Suppressor macrophage treated with lipopolysaccharide for 1 hour (primary cell): ENCODE measurements around the gene LIPC.
A peak's percentile ranks its signal among the peaks of the same experiment; 100 is the strongest.

Experiments used
- DNase-seq, 3 donors: peaks; one replicate each; pipeline ENCODE4 v3.0.0-alpha.2; 2020 to 2022

Gene LIPC

DNA sequence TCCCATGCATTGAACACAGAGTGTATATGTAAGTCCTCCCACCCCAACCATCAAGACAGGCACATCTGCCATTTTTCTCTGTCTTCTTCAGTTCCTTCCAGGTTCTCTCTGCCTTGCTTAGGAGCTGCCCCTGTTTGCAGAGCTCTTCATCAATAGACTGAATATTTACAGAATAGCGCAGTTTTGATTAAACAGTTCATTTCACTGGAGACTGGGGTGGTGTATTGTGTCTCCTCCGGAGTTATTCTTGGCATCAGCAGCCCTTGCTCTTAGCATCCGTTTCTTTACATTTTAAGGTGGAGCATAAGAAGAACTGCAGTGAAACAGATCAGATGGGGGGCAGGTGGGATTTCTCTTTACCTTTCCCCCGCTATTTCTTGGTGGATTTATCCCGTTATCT, 87.7 kb downstream of the LIPC start:
- DNase-seq: no peak

DNA sequence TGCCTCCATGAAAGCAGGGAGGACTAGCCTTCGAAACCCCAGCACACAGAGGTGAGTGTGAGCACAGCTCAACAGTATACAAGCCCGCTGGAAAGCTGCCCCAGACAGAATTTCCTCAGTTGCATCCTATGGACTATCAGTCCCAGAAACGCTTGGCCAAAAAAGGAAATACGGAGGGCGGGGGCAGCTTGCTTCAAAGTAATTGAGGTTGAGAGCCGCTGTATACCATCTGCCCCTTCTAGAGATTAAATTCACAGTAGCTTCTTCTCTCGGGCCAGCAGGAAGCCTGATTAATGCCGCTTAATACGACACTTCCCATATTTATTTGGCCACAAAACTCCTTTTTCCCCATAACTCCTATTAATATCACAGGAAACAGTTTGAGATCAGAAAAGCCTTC, 88.7 kb downstream of the LIPC start:
- peak; percentile 44 to 55 (median 53) for DNase-seq

DNA sequence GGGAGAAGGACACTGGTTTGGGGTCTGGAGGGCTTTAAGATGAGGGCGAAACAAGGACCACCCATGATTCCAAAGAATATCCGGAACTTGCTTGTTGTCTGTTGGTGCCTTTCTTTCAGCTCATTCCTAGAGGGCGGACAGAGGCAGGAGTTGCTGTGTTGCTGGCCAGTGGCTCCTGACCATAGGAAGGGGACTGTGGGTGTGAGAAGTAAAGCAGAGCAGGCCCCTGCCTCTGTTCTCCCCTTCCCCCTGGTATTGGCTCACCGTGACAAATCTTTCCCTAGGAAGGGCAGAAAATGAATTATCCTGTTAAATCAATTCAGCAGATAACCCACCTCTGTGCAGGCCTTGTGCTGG, 89.1 kb downstream of the LIPC start:
- DNase-seq: no peak

DNA sequence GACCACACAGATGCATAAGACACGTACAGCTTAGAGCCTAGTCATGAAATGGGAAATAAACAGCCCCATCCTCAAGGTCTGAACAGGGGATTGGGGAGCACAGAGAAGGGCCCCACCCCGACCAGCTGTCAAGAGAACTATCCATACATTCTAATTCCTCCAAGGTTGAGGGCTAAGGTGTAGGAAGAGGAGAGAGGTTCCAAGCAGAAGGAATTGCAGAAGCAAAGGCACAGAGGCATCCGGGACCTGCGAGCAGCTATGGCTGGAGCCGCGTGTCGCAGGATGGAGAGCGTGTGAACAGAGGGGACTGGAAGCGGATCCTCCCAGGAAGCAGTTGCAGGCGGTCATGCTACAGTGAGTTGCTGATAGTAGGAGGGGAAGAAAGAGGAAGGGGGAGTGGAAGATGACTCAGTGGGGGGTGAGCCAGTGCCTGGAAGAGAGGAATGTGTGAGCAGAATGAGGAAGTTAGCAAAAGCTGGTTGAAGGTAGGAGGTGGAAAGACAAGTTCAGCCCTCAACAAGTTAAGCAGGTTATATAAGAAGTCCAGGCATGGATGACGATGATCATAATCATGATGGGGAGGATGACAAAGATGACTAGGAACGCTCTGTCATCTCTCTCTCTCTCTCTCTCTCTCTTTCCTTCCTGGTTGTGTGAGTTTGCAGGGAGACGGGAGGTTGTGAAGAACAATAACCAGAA, 89.7 kb downstream of the LIPC start:
- DNase-seq: peak; percentile 92 to 95 (median 92)

DNA sequence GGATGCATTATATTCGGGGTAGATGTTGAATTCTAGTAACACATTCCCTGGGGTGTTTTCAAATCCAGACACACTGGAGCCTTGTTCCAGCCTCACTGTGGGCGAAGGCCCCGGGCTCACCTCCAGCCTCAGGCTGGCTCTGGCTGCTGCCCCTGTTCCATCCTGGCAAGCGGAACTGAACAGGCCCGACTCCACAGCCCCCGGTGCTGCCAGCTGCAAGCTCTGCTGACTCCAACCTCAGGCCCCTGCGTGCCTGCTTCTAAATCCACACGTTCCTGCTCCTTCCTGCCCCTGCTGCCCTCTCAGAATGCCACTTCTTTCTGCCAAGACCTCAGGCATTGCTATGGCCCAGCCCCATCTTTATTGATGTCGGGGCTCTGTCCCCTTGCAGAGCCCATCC, 90.6 kb downstream of the LIPC start:
- DNase-seq: no peak

- no peak for DNase-seq
Measured at GRCh38 chr15:58522865-58523264, 91.1 kb downstream of the LIPC start.

- DNase-seq: no peak
Measured at GRCh38 chr15:58523634-58524033, 91.8 kb downstream of the LIPC start.

DNA sequence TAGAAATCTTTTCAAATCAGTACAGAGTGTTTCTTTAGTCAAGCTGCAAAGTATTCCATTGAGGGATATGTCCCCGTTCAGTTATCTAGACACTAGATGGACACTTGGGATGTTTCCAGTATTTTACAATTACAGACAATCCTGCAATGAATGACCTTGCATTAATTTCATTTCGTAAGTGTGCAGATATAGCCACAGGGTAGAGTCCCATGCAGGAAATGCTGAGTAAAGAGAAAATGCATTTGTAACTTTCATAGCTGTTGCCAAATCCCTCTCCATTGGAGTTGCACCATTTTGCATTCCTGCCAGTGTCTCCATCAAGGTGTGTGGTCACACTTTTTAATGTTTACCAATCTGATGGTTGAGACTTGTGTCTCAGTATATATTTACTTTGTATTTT, 92.5 kb downstream of the LIPC start:
- DNase-seq: peak; percentile 61 to 80 (median 79)

GRCh38 chr15:58525991-58526421, 94.2 kb downstream of the LIPC start:
- DNase-seq: peak; percentile 64 to 74 (median 67)

DNA sequence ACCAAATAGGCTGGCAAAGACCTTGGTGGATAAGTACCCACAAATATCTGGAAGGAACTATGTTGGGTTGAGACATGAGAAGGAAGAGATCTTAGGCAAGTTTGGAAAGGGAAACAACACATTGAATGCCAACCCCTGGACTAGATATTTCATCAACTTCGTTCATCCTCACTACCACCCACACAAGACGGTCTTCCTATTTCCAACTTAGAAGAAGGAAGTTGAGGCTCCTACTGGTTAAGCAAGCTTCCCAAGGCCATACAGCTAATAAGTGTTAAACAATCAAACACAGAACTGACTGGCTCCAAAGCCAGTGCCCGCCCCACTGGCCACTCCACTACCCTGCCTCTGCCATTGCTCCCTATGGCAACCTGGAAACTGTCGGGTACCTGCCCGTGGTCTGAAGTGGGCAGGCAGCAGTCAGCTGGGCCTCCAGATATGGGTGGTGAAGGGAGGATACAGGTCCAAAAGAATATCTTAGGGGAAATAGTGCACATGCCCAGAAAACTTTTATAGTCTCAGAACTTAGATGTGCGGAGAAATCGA, 94.9 kb downstream of the LIPC start:
- DNase-seq: peak; percentile 93 to 98 (median 97)

- no peak for DNase-seq
Measured at GRCh38 chr15:58527573-58528187, 95.9 kb downstream of the LIPC start.

GRCh38 chr15:58528188-58528870, 96.5 kb downstream of the LIPC start:
- DNase-seq: no peak

GRCh38 chr15:58529041-58529440, 97.2 kb downstream of the LIPC start:
- no peak for DNase-seq

GRCh38 chr15:58530056-58530590, 98.3 kb downstream of the LIPC start:
- no peak for DNase-seq

DNA sequence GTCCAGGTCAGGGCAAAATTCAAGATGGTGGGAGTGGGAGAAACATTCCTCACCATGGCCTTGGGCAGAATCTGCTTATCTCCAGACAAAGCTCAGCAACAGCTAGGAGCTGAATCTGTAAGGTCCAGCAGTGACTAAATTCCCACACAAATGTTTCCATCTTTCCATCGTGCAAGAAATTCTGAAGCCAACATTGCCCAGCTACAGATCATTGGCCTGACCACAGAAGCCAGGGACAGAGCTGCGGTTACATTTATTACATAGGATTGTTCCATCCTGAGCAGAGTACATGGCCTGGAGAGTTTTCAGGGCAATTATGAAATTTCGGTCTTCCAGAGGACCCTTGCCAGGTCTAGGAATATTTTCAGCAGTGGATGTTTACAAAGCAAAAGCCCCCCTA, 100.3 kb downstream of the LIPC start:
- DNase-seq: no peak

GRCh38 chr15:58534556-58534955, 102.8 kb downstream of the LIPC start:
- DNase-seq: no peak

- no peak for DNase-seq
Measured at GRCh38 chr15:58535337-58535736, 103.5 kb downstream of the LIPC start.

DNA sequence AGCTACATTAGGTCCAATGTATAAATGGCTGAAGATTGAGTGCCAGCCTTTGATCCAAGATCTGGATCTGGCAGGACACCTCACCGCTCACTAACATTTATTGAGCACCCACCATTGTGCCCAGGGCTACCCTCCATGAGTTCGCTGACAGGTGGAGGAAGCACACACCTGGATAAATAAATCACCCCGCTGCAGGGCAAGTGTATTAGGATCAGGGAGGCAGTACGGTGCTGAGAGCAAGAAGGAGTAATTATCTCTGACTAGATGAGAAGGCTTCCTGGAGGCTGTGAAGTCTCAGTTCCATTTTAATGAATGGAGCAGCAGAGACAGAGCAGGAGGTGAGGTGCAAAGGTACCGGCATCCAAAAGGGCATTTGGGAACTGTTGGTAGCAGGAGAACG, 104.1 kb downstream of the LIPC start:
- no peak for DNase-seq

GRCh38 chr15:58536414-58536813, 104.6 kb downstream of the LIPC start:
- DNase-seq: no peak

- DNase-seq: no peak
Measured at GRCh38 chr15:58537033-58537432, 105.2 kb downstream of the LIPC start.

GRCh38 chr15:58538225-58538727, 106.5 kb downstream of the LIPC start:
- DNase-seq: no peak

DNA sequence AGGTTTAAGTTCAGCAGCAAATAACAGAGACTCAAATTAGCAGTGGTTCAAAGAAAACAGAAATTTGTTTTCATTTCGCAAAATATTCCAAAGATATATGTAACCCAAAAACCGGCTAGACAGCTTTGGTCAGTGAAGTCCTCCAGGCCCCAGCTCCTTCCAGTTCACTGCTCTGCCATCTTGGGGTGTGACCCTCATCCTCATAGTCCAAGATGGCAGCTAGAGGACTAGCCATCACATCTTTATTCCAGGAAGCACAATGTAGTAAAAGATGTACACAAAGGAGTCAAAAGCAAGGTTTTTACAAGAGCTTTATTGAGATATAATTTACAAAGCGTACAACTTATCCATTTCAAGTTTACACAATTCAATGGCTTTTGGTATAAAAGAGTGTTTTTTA, 107.1 kb downstream of the LIPC start:
- no peak for DNase-seq

GRCh38 chr15:58539548-58539947, 107.8 kb downstream of the LIPC start:
- no peak for DNase-seq
